OCI-LY1 (cell line): ENCODE measurements around the gene RTL3.
"Not testable (repeated sequence)": the region's sequence is repeated elsewhere in the genome, so short reads cannot be mapped to it uniquely, and the experiment has no call there.

Experiments
- H2AFZ ChIP-seq: fragments of 200-600 bp; sonication (generic), shearing (Covaris generic); 2 replicates; pipeline ENCODE4 v1.6.0; 2014; ENCODE audit warnings: antibody characterized with exemption, mild to moderate bottlenecking, low read length
- H3F3A ChIP-seq: fragments of 200-600 bp; sonication (generic), shearing (Covaris generic); 2 replicates; pipeline ENCODE4 v1.6.0; 2014; ENCODE audit warnings: mild to moderate bottlenecking, antibody characterized with exemption, low read length, moderate library complexity; ENCODE audit not compliant: insufficient read depth
- H3K27ac ChIP-seq: fragments of 200-600 bp; sonication (generic); 2 replicates; pipeline ENCODE4 v1.5.1; 2014; ENCODE audit warnings: low read length, mixed run types, mild to moderate bottlenecking, low read depth; ENCODE audit not compliant: poor library complexity, severe bottlenecking
- H3K27me3 ChIP-seq: fragments of 200-600 bp; sonication (generic); 2 replicates; pipeline ENCODE4 v1.6.0; 2014; ENCODE audit warnings: antibody characterized with exemption, mild to moderate bottlenecking, low read length, moderate library complexity; ENCODE audit not compliant: insufficient read depth
- H3K36me3 ChIP-seq: fragments of 200-600 bp; sonication (generic); 2 replicates; pipeline ENCODE4 v1.6.1; 2014; ENCODE audit warnings: mild to moderate bottlenecking, antibody characterized with exemption, low read length, moderate library complexity, mixed read lengths; ENCODE audit not compliant: insufficient read depth
- H3K4me1 ChIP-seq: fragments of 200-600 bp; sonication (generic); 2 replicates; pipeline ENCODE4 v1.5.1; 2014; ENCODE audit warnings: mild to moderate bottlenecking, low read length, moderate library complexity; ENCODE audit not compliant: insufficient read depth, severe bottlenecking
- H3K4me2 ChIP-seq: fragments of 200-600 bp; sonication (generic), shearing (Covaris generic); 2 replicates; pipeline ENCODE4 v1.6.1; 2014; ENCODE audit warnings: low read length
- H3K4me3 ChIP-seq: fragments of 200-600 bp; sonication (generic); 2 replicates; pipeline ENCODE4 v1.5.1; 2014; ENCODE audit warnings: low read length, low read depth, mild to moderate bottlenecking, mixed read lengths; ENCODE audit not compliant: poor library complexity, severe bottlenecking
- H3K79me2 ChIP-seq: fragments of 200-600 bp; shearing (Covaris generic); 2 replicates; pipeline ENCODE4 v1.6.1; 2016; ENCODE audit warnings: mixed run types, low read length, mixed read lengths; ENCODE audit not compliant: insufficient read depth
- H3K9ac ChIP-seq: fragments of 200-600 bp; sonication (generic), shearing (Covaris generic); 2 replicates; pipeline ENCODE4 v1.6.1; 2014; ENCODE audit warnings: mild to moderate bottlenecking, low read length, mixed read lengths
- H3K9me2 ChIP-seq: fragments of 200-600 bp; sonication (generic), shearing (Covaris generic); 2 replicates; pipeline ENCODE4 v1.6.1; 2014; ENCODE audit warnings: low read depth, mild to moderate bottlenecking, low read length, mixed read lengths
- H3K9me3 ChIP-seq: fragments of 200-600 bp; shearing (Covaris generic); 2 replicates; pipeline ENCODE4 v1.6.1; 2014; ENCODE audit warnings: low read length, mixed read lengths
- H4K20me1 ChIP-seq: fragments of 200-600 bp; sonication (generic), shearing (Covaris generic); 2 replicates; pipeline ENCODE4 v1.6.0; 2016; ENCODE audit warnings: mild to moderate bottlenecking, low read length; ENCODE audit not compliant: insufficient read depth
- EZH2 ChIP-seq: fragments of 200-600 bp; sonication (generic), shearing (Covaris generic); IDR thresholded peaks from 2 replicates; pipeline ENCODE4 v1.8.0; 2017; ENCODE audit warnings: borderline replicate concordance, mixed run types, mild to moderate bottlenecking, antibody characterized with exemption, low read length, moderate library complexity, mixed read lengths
- TF ChIP-seq, protein P1 (sequence below): fragments of 200-600 bp; sonication (generic), shearing (Covaris generic); IDR thresholded peaks from 2 replicates; pipeline ENCODE4 v1.5.1; 2017; ENCODE audit warnings: mild to moderate bottlenecking, antibody characterized with exemption, low read length, moderate library complexity, mixed read lengths

RTL3 gene

DNA sequence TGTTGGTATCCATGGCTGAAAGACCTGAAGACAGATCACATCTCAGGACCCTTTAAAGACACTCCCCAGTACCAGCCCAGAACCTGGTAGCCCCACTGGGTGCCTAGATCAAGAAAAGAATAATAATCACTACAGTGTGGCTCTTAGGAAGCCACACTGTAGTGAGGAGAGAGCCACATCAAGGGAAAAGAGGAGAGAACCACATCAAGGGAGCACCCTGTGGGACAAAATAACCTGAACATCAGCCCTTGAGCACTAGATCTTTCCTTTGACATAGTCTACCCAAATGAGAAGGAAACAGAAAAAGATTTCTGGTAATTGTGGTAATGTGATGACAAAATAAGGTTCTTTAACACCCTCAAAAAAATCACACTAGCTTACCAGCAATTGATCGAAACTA lies 15.3 kb downstream of the RTL3 start:
- Histone ChIP-seq H3K4me2 (no peak overlapping the region), H4K20me1 (no peaks in the 10 kb centered on the region), H3K9me2 (no peaks in the 10 kb centered on the region), H3K79me2 (no peaks in the 10 kb centered on the region), H3K27me3 (no peaks in the 10 kb centered on the region), H3K4me3 (no peak overlapping the region), H3K9me3 (no peaks in the 10 kb centered on the region), H3K4me1 (no peaks in the 10 kb centered on the region), H3K27ac (no peak overlapping the region), H3F3A (no peaks in the 10 kb centered on the region), H3K9ac (no peak overlapping the region), H3K36me3 (no peaks in the 10 kb centered on the region), H2AFZ (no peak overlapping the region)
- TF ChIP-seq EZH2, result no peak

DNA sequence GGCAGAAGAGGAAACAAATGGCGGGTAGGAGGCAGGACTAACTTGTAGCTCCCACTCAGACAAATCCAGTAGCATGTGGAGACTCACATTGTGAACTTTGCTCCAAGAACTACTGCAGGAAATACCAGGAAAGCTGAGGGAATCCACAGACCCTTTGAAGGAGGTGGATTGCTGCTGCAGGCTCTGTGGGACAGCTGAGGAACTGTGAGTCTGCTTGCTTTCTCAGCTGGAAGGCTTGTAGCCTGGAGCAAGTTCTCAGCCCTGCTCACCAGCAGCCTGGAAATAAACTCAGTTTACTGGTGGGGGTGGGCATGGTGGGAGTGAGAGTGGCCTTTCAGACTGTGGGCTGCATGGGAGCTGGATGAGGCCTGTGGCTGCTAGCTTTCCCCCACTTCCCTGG lies 16.0 kb downstream of the RTL3 start:
- no peaks in the 10 kb centered on the region for H3F3A ChIP-seq

DNA sequence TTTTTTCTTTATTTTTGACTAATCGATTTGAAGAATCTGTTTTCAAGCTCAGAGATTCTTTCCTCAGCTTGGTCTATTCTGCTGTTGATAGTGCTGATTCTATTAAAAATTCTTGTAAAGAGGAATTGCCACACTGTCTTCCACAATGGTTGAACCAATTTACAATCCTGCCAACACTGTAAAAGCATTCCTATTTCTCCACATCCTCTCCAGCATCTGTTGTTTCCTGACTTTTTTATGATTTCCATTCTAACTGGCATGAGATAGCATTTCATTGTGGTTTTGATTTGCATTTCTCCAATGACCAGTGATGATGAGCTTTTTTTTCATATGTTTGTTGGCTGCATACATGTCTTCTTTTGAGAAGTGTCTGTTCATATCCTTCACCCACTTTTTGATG lies 23.0 kb downstream of the RTL3 start:
- H3F3A ChIP-seq, H3K9me2 ChIP-seq, H3K79me2 ChIP-seq, H3K4me1 ChIP-seq, H3K9me3 ChIP-seq, H3K27ac ChIP-seq, H4K20me1 ChIP-seq, H3K36me3 ChIP-seq, H2AFZ ChIP-seq, H3K9ac ChIP-seq, H3K4me3 ChIP-seq, H3K27me3 ChIP-seq, H3K4me2 ChIP-seq: not testable (repeated sequence)

More for the DNA sequence above, 16.0 kb downstream of the RTL3 start:
- TF ChIP-seq, protein P1, sequence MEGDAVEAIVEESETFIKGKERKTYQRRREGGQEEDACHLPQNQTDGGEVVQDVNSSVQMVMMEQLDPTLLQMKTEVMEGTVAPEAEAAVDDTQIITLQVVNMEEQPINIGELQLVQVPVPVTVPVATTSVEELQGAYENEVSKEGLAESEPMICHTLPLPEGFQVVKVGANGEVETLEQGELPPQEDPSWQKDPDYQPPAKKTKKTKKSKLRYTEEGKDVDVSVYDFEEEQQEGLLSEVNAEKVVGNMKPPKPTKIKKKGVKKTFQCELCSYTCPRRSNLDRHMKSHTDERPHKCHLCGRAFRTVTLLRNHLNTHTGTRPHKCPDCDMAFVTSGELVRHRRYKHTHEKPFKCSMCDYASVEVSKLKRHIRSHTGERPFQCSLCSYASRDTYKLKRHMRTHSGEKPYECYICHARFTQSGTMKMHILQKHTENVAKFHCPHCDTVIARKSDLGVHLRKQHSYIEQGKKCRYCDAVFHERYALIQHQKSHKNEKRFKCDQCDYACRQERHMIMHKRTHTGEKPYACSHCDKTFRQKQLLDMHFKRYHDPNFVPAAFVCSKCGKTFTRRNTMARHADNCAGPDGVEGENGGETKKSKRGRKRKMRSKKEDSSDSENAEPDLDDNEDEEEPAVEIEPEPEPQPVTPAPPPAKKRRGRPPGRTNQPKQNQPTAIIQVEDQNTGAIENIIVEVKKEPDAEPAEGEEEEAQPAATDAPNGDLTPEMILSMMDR, result no peak
- no peak for TF ChIP-seq EZH2
- no peaks in the 10 kb centered on the region for H3K27me3 ChIP-seq
- H2AFZ ChIP-seq, result no peak overlapping the region
- no peak overlapping the region for H3K4me2 ChIP-seq
- H3K79me2 ChIP-seq, result no peaks in the 10 kb centered on the region
- no peaks in the 10 kb centered on the region for H4K20me1 ChIP-seq
- no peaks in the 10 kb centered on the region for H3K4me1 ChIP-seq
- no peaks in the 10 kb centered on the region for H3K36me3 ChIP-seq
- no peak overlapping the region for H3K9ac ChIP-seq
- no peak overlapping the region for H3K4me3 ChIP-seq
- H3K27ac ChIP-seq, result no peak overlapping the region
- no peaks in the 10 kb centered on the region for H3K9me2 ChIP-seq
- H3K9me3 ChIP-seq, result no peaks in the 10 kb centered on the region

DNA sequence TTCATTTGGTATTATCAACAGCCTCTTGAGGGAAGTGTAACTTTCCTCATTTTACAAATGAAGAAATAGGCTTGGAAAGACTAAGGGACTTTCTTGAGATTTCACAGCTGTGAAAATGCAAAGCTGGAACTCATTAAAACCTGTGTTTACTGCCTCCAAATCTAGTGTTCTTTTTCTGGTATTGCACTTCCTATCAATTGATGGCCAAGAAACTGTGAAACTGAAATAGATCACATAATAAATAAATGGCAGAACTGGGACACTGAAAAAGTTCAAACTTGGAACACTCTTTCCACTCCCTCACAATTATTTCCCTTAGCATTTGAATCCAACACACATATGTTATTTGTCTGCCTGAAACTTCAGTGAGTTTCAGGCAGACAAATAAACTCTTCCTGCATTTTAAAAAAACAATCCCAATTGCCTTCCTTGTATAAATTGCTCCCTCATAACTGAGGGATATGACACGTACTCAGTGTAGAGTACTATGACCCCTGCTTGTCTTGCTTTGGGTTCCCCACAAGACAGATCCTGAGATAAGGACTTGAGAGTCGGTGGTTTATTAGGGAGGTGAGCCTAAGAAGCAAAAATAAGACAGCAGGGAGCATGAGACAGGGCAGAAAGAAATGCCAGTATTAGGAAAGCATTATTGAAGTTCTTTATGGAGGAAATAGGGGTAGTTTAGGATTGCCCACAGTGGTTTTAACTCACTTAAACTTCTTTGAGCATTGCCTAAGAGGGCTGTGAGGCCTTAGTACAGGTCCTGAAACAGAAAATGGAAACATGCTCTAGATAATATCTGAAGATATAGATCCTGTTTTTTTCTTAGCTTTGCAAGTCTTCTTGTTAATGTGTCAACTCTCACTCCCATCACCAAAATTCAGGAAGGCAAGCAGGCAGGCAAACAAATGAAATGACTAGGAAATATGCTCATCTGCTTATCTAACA lies 33.9 kb downstream of the RTL3 start:
- no peaks in the 10 kb centered on the region for H3K36me3 ChIP-seq
- H3K4me1 ChIP-seq, result no peaks in the 10 kb centered on the region
- H3K4me2 ChIP-seq, result no peak overlapping the region
- no peaks in the 10 kb centered on the region for H4K20me1 ChIP-seq
- H3K79me2 ChIP-seq, result no peaks in the 10 kb centered on the region
- H3F3A ChIP-seq, result no peaks in the 10 kb centered on the region
- no peaks in the 10 kb centered on the region for H3K9me3 ChIP-seq
- H3K27ac ChIP-seq, result no peak overlapping the region
- H3K4me3 ChIP-seq, result no peak overlapping the region
- TF ChIP-seq EZH2, result no peak
- TF ChIP-seq, protein P1, result no peak
- no peaks in the 10 kb centered on the region for H3K9me2 ChIP-seq
- no peak overlapping the region for H3K9ac ChIP-seq
- no peaks in the 10 kb centered on the region for H3K27me3 ChIP-seq
- H2AFZ ChIP-seq, result no peak overlapping the region
